H1 (cell line): ENCODE data around the gene NDUFB2. TPM values are rescaled to one million over a fixed set of nuclear protein-coding genes. Genes with fewer than 3 reads are reported as not detected.
"Not testable (repeated sequence)": the region's sequence is repeated elsewhere in the genome, so short reads cannot be mapped to it uniquely, and the experiment has no call there.

Experiments used
- CTCF ChIA-PET: fragments of 300-600 bp; sonication (Branson Sonifier 250); formaldehyde crosslinking; loops from one replicate; lab custom pipeline; 2021; ENCODE audit not compliant: partially characterized antibody; lab: Charles Lee
- POLR2A ChIA-PET: fragments of 300-600 bp; sonication (Branson Sonifier 250); formaldehyde crosslinking; loops from one replicate; lab custom pipeline; 2021; ENCODE audit warnings: inconsistent platforms; ENCODE audit not compliant: partially characterized antibody; lab: Charles Lee
- DNase-seq, 2 experiments: peaks; one replicate each; pipeline versions ENCODE4 v3.0.0 to v3.0.0-alpha.2; 2010 to 2022; ENCODE audit warnings: low spot score in 2 of 2, low read depth in 1 of 2, mixed read lengths in 1 of 2
- FAIRE-seq: peaks from 2 replicates; lab custom pipeline; 2011; peaks lifted over from hg19 to GRCh38; lab: Jason Lieb, UNC
- H2AFZ ChIP-seq: 2 replicates; pipeline ENCODE4 v1.8.1; 2012; ENCODE audit warnings: low read length, inconsistent platforms
- H2AK5ac ChIP-seq: 2 replicates; pipeline ENCODE4 v1.6.1; 2013; ENCODE audit warnings: low read depth, low read length
- H2BK120ac ChIP-seq: replicated peaks from 2 replicates; pipeline ENCODE3; 2013; ENCODE audit warnings: low read depth, low read length, inconsistent platforms
- H2BK12ac ChIP-seq: 2 replicates; pipeline ENCODE4 v1.6.1; 2013; ENCODE audit warnings: low read depth, low read length
- H2BK15ac ChIP-seq: 2 replicates; pipeline ENCODE4 v1.6.1; 2013; ENCODE audit warnings: low read length
- H2BK20ac ChIP-seq: 2 replicates; pipeline ENCODE4 v1.6.1; 2013; ENCODE audit warnings: low read length
- H2BK5ac ChIP-seq: 2 replicates; pipeline ENCODE4 v1.6.1; 2013; ENCODE audit warnings: low read depth, low read length
- H3K14ac ChIP-seq: 2 replicates; pipeline ENCODE4 v1.6.1; 2013; ENCODE audit warnings: inconsistent platforms; ENCODE audit not compliant: insufficient read length
- H3K18ac ChIP-seq: 2 replicates; pipeline ENCODE4 v1.6.1; 2013; ENCODE audit warnings: low read length; ENCODE audit errors: extremely low read depth
- H3K23ac ChIP-seq: 2 replicates; pipeline ENCODE4 v1.6.1; 2013; ENCODE audit warnings: inconsistent platforms; ENCODE audit not compliant: insufficient read length
- H3K23me2 ChIP-seq: 2 replicates; pipeline ENCODE4 v1.6.1; 2013; ENCODE audit warnings: low read depth, low read length
- H3K27ac ChIP-seq: 2 replicates; pipeline ENCODE4 v1.6.1; 2011; ENCODE audit warnings: low read depth, low read length, inconsistent platforms
- H3K27me3 ChIP-seq, 4 experiments: replicated peaks in 1 of 4; 1 replicate in 1 of 4; 2 replicates in 3 of 4; pipeline versions ENCODE4 v1.6.1 to v1.8.1; 2011 to 2013; ENCODE audit warnings: low read length in 3 of 4, mild to moderate bottlenecking in 3 of 4, inconsistent platforms in 2 of 4, mixed read lengths in 2 of 4, moderate library complexity in 1 of 4; ENCODE audit not compliant: control insufficient read depth in 3 of 4, insufficient read depth in 3 of 4; ENCODE audit errors: extremely low read depth in 1 of 4
- H3K36me3 ChIP-seq, 4 experiments: 2 replicates each; pipeline versions ENCODE4 v1.6.1 to v1.8.1; 2011 to 2013; ENCODE audit warnings: mild to moderate bottlenecking in 4 of 4, low read length in 3 of 4, moderate library complexity in 2 of 4, control low read depth in 1 of 4, inconsistent platforms in 1 of 4; ENCODE audit not compliant: insufficient read depth in 4 of 4, control insufficient read depth in 2 of 4
- H3K4ac ChIP-seq: replicated peaks from 2 replicates; pipeline ENCODE3; 2013; ENCODE audit warnings: low read length, low read depth, mixed read lengths, inconsistent platforms; ENCODE audit not compliant: insufficient read length
- H3K4me1 ChIP-seq, 4 experiments: replicated peaks in 1 of 4; 1 replicate in 1 of 4; 2 replicates in 3 of 4; pipeline versions ENCODE4 v1.6.1 to v1.8.1; 2011 to 2013; ENCODE audit warnings: low read length in 3 of 4, inconsistent platforms in 2 of 4, mixed read lengths in 1 of 4; ENCODE audit not compliant: insufficient read depth in 4 of 4, control insufficient read depth in 3 of 4
- H3K4me2 ChIP-seq, 2 experiments: 2 replicates each; pipeline versions ENCODE4 v1.6.1 to v1.8.1; 2011 to 2013; ENCODE audit warnings: low read depth in 2 of 2, low read length in 2 of 2, control low read depth in 1 of 2, inconsistent platforms in 1 of 2, mild to moderate bottlenecking in 1 of 2; ENCODE audit not compliant: insufficient read depth in 1 of 2
- H3K4me3 ChIP-seq, 4 experiments: fragments of 200-600, 300-600 bp in 1 of 4; sonication (generic), shearing (Covaris generic), sonication (Bioruptor Twin) in 1 of 4; 2 replicates each; pipeline versions ENCODE4 v1.5.1 to v1.8.1; 2011 to 2016; ENCODE audit warnings: low read length in 4 of 4, low read depth in 3 of 4, control low read depth in 2 of 4, inconsistent platforms in 2 of 4, mild to moderate bottlenecking in 2 of 4, mixed read lengths in 1 of 4, moderate library complexity in 1 of 4; ENCODE audit not compliant: insufficient read depth in 2 of 4; ENCODE audit errors: extremely low read depth in 1 of 4
- H3K56ac ChIP-seq: replicated peaks from 2 replicates; pipeline ENCODE3; 2013; ENCODE audit warnings: low read depth, mild to moderate bottlenecking, mixed read lengths, low read length, inconsistent platforms; ENCODE audit not compliant: insufficient read length
- H3K79me1 ChIP-seq: 2 replicates; pipeline ENCODE4 v1.6.1; 2013; ENCODE audit warnings: low read depth, low read length, control low read depth
- H3K79me2 ChIP-seq, 2 experiments: 2 replicates each; pipeline versions ENCODE4 v1.6.1 to v1.8.1; 2012 to 2013; ENCODE audit warnings: low read length in 2 of 2, mild to moderate bottlenecking in 2 of 2, inconsistent platforms in 1 of 2; ENCODE audit not compliant: insufficient read depth in 2 of 2, control insufficient read depth in 1 of 2
- H3K9ac ChIP-seq, 4 experiments: replicated peaks in 1 of 4; 1 replicate in 1 of 4; 2 replicates in 3 of 4; pipeline versions ENCODE4 v1.6.1 to v1.8.1; 2011 to 2013; ENCODE audit warnings: low read depth in 3 of 4, low read length in 3 of 4, control low read depth in 2 of 4, mild to moderate bottlenecking in 2 of 4, moderate library complexity in 2 of 4, inconsistent platforms in 1 of 4; ENCODE audit errors: extremely low read depth in 1 of 4
- H3K9me3 ChIP-seq, 2 experiments: 2 replicates each; pipeline versions ENCODE4 v1.6.1 to v1.8.1; 2012 to 2013; ENCODE audit warnings: mild to moderate bottlenecking in 2 of 2, moderate library complexity in 2 of 2, control low read depth in 1 of 2, inconsistent platforms in 1 of 2, low read depth in 1 of 2, low read length in 1 of 2, mixed read lengths in 1 of 2; ENCODE audit not compliant: insufficient read depth in 2 of 2
- H4K20me1 ChIP-seq, 2 experiments: replicated peaks in 1 of 2; 2 replicates each; pipeline versions ENCODE3 to v1.8.1; 2011 to 2013; ENCODE audit warnings: inconsistent platforms in 2 of 2, low read length in 2 of 2, mild to moderate bottlenecking in 1 of 2; ENCODE audit not compliant: insufficient read depth in 2 of 2, control insufficient read depth in 1 of 2
- H4K5ac ChIP-seq: 2 replicates; pipeline ENCODE4 v1.6.1; 2013; ENCODE audit warnings: low read length, low read depth, mixed read lengths, inconsistent platforms; ENCODE audit not compliant: insufficient read length
- H4K8ac ChIP-seq: 2 replicates; pipeline ENCODE4 v1.8.0; 2013; ENCODE audit warnings: mild to moderate bottlenecking, moderate library complexity, low read length, inconsistent platforms; ENCODE audit not compliant: insufficient read depth; ENCODE audit errors: extremely low read depth
- H4K91ac ChIP-seq: replicated peaks from 2 replicates; pipeline ENCODE3; 2013; ENCODE audit warnings: low read length, mixed read lengths, inconsistent platforms; ENCODE audit not compliant: insufficient read length
- WGBS, 2 experiments: shearing (Covaris generic) in 1 of 2; methylation state at CpG; one replicate each; pipeline versions ENCODE4 v1.1.6 to v1.1.7; 2013 to 2015; ENCODE audit warnings: low lambda C conversion rate in 2 of 2, mixed read lengths in 2 of 2, inconsistent platforms in 1 of 2, low coverage in 1 of 2, missing lambda C conversion rate in 1 of 2; ENCODE audit not compliant: insufficient replicate concordance in 2 of 2, insufficient coverage in 1 of 2, insufficient read length in 1 of 2; ENCODE audit errors: extremely low coverage in 1 of 2, missing lambda C conversion rate in 1 of 2; 5-methylcytosine and 5-hydroxymethylcytosine counted together
- polyA plus RNA-seq, 7 experiments: library from polyadenylated mRNA; depleted of rRNA in 3 of 7; stranded (reverse) in 5 of 7; unstranded in 2 of 7; fragments of >200 nt in 5 of 7; fragments of 200-250 nt in 2 of 7; gene quantifications; 1 replicate in 5 of 7; 2 replicates in 1 of 7; 4 replicates in 1 of 7; pipeline versions ENCODE4 v1.2.1 to v1.2.3, GENCODE V29; 2011 to 2013; ENCODE audit warnings: missing spikeins in 2 of 7, mixed read lengths in 2 of 7
- total RNA-seq: library from RNA; stranded (reverse); fragmentation: NEBNext Ultra II Directional; extraction: Animal tissue kit (Norgen Biotek cat#: 25700); gene quantifications from 2 replicates; pipeline ENCODE4 v1.2.1, GENCODE V29; 2021
- TF ChIP-seq, protein P1 (sequence below): IDR thresholded peaks from 2 replicates; pipeline ENCODE4 v1.6.1; 2012; ENCODE audit warnings: low read length, inconsistent platforms
- TF ChIP-seq, protein P2 (sequence below), 3 experiments: IDR thresholded peaks; 1 replicate in 2 of 3; 2 replicates in 1 of 3; pipeline versions ENCODE4 v1.5.1 to v1.6.1; 2011; ENCODE audit warnings: low read length in 3 of 3, mild to moderate bottlenecking in 3 of 3, inconsistent platforms in 2 of 3, low read depth in 1 of 3, moderate library complexity in 1 of 3; ENCODE audit not compliant: insufficient read depth in 1 of 3; ENCODE audit errors: control extremely low read depth in 1 of 3

NDUFB2 gene
- total and polyA plus RNA-seq, 2 of the 8 experiments (the other 6 are each of a cell fraction or from before 2014, with no cell fraction given): 168 to 881 TPM

DNA sequence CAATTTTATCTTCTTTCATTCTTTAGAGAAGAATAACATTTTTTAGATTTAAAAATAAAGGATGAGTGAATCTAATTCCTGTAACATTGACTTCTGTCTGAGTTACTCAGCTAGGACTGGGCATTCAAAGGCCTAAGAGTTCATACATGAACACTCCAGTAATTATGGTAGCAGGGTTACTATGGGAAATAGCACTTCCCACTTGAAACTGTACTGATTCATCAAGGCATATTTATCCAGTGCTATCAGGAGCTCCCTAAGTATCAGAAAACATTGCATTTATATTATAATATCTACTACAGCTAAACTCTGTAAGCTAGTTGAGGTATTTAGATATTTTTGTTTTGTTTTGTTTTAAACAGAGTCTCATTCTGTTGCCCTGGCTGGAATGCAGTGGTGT lies 41.8 kb downstream of the NDUFB2 start (continued):
- TF ChIP-seq, protein P1, sequence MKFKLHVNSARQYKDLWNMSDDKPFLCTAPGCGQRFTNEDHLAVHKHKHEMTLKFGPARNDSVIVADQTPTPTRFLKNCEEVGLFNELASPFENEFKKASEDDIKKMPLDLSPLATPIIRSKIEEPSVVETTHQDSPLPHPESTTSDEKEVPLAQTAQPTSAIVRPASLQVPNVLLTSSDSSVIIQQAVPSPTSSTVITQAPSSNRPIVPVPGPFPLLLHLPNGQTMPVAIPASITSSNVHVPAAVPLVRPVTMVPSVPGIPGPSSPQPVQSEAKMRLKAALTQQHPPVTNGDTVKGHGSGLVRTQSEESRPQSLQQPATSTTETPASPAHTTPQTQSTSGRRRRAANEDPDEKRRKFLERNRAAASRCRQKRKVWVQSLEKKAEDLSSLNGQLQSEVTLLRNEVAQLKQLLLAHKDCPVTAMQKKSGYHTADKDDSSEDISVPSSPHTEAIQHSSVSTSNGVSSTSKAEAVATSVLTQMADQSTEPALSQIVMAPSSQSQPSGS: no peak
- TF ChIP-seq, protein P2, sequence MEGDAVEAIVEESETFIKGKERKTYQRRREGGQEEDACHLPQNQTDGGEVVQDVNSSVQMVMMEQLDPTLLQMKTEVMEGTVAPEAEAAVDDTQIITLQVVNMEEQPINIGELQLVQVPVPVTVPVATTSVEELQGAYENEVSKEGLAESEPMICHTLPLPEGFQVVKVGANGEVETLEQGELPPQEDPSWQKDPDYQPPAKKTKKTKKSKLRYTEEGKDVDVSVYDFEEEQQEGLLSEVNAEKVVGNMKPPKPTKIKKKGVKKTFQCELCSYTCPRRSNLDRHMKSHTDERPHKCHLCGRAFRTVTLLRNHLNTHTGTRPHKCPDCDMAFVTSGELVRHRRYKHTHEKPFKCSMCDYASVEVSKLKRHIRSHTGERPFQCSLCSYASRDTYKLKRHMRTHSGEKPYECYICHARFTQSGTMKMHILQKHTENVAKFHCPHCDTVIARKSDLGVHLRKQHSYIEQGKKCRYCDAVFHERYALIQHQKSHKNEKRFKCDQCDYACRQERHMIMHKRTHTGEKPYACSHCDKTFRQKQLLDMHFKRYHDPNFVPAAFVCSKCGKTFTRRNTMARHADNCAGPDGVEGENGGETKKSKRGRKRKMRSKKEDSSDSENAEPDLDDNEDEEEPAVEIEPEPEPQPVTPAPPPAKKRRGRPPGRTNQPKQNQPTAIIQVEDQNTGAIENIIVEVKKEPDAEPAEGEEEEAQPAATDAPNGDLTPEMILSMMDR (IDR thresholded peaks at IDR 0.05; ENCODE audit: control extremely low read depth in 1 of 3, insufficient read depth in 1 of 3, low read depth in 1 of 3, low read length in 3 of 3): no peak

DNA sequence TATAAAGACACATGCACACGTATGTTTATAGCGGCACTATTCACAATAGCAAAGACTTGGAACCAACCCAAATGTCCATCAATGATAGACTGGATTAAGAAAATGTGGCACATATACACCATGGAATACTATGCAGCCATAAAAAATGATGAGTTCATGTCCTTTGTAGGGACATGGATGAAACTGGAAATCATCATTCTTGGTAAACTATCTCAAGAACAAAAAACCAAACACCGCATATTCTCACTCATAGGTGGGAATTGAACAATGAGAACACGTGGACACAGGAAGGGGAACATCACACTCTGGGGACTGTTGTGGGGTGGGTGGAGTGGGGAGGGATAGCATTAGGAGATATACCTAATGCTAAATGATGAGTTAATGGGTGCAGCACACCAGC lies 46.7 kb downstream of the NDUFB2 start:
- H4K20me1 ChIP-seq, H2BK12ac ChIP-seq, H3K56ac ChIP-seq, H3K18ac ChIP-seq, H3K79me2 ChIP-seq, H2BK20ac ChIP-seq, H3K4me3 ChIP-seq, H3K4ac ChIP-seq, FAIRE-seq, H3K79me1 ChIP-seq, DNase-seq, H3K27me3 ChIP-seq, H2BK120ac ChIP-seq, H3K27ac ChIP-seq, POLR2A ChIA-PET, H3K23me2 ChIP-seq, H4K5ac ChIP-seq, H3K4me1 ChIP-seq, H4K91ac ChIP-seq, H3K14ac ChIP-seq, H2BK5ac ChIP-seq, H4K8ac ChIP-seq, H2AFZ ChIP-seq, H2AK5ac ChIP-seq, H3K23ac ChIP-seq, H2BK15ac ChIP-seq, H3K4me2 ChIP-seq, H3K9ac ChIP-seq, H3K9me3 ChIP-seq: not testable (repeated sequence)
- CTCF ChIA-PET: interaction anchor here (1.1 to 1.6 kb wide), 4 partner anchors 17 to 82 kb away, joined by 3 read pairs; no protein-coding TSS in a partner anchor
- 100% methylated on average over 2 of the region's 4 CpGs; no CpG with 5 or more reads in 1 of the 2 experiments for WGBS, 2 experiments
- peaks cover 0 to 11% (median 1%) of the 10 kb centered on the region in 4 experiments; a peak in 3 of 8 replicates for H3K36me3 ChIP-seq
